ENCODE results near the gene STX8. TPM values are rescaled to one million over a fixed set of nuclear protein-coding genes. Genes with fewer than 3 reads are reported as not detected.

The STX8 gene
- total RNA-seq, 2 experiments from 2014 or later: 59.6 to 71.5 TPM

DNA sequence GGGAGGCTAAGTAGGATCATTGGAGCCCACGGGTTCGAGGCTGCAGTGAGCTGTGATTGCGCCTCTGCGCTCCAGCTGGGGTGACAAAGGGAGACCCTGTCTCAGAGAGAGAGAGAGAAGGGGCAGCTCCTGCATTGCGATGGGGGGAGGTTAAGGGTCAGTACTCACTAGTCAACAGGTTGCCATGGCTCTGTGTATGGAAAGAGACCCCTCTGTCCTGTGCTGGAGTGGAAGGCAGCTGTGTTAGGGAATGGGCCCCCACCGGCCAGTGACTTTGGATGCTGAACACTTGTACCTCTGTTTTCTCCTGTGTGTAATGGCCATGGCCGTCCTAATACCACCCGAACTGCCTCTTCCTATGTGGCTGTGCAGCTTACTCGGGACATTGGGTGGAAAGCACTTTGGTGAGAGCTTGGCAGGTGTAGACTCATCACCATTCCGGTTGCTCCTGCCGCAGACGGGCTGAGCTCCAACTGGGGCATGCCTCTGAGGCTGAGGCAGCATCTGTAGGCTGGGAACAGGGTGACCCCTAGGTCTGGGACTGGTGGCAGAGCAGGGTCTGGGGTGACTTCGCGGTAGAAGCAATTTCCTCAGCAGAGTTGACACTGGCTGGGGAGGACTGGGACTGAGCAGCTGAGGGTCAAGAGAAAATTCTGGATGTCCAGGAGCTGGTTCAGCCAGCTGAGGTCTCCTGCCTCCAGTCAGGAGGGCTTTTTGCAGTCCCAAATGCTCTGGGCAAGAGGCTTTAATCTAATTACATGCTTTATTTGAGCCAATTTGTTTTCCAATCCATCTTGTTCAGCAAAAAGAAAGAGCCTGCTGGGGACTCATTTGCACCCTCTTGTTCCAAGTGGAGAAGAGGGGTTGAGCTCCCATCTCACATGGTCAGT is 369.9 kb downstream of the STX8 start:
- no peak overlapping the region for H3K4me3 Mint-ChIP-seq
- ChIA-PET POLR2A (no interaction called here), CTCF (no interaction called here)
- no peaks in the 10 kb centered on the region for H3K9me3 Mint-ChIP-seq
- DNase-seq: no peak
- no peak overlapping the region for H3K27ac Mint-ChIP-seq
- intact Hi-C loops (cut with micrococcal nuclease): no loop called here
- H3K27me3 Mint-ChIP-seq: peaks cover 4% of the 10 kb centered on the region
- TF ChIP-seq, protein P1, sequence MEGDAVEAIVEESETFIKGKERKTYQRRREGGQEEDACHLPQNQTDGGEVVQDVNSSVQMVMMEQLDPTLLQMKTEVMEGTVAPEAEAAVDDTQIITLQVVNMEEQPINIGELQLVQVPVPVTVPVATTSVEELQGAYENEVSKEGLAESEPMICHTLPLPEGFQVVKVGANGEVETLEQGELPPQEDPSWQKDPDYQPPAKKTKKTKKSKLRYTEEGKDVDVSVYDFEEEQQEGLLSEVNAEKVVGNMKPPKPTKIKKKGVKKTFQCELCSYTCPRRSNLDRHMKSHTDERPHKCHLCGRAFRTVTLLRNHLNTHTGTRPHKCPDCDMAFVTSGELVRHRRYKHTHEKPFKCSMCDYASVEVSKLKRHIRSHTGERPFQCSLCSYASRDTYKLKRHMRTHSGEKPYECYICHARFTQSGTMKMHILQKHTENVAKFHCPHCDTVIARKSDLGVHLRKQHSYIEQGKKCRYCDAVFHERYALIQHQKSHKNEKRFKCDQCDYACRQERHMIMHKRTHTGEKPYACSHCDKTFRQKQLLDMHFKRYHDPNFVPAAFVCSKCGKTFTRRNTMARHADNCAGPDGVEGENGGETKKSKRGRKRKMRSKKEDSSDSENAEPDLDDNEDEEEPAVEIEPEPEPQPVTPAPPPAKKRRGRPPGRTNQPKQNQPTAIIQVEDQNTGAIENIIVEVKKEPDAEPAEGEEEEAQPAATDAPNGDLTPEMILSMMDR (IDR thresholded peaks at IDR 0.05): no peak
- no peak for ATAC-seq
- peaks cover 7% of the 10 kb centered on the region for H3K4me1 Mint-ChIP-seq (ENCODE audit: low read depth)
- H3K36me3 Mint-ChIP-seq (ENCODE audit: low read depth): no peaks in the 10 kb centered on the region

DNA sequence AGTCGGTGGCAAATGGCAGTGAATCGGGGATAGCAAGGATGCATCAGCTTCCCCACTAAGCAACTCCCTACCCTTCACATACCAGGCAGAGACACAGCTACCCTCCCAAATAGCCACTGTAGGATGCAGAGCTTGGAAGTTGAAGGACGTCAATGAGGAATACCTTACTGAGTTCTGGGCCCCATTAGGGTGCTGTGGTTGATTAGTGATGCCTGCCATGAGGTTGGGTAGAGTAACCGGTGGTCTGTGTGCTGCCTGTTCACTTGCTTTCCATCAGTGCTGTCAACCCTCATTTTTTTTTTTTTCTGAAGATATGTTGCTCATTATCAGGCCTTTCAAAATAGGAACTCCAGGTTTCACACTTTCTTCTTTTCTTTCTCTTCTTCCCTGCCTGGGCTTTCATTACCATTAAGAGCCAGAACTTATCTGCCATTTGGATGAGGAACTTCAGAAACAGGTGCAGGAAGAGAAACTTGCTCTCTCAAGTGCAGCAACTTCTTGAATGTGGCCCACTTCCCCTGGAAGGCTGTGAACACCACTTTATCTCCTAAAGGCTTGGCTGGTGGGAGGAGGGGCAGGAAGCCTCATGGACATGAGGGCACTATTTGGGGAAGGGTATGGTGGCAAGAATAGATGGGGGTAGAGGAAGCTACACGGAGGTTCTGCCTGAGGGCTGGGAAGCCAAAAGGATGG is 370.8 kb downstream of the STX8 start:
- Mint-ChIP-seq H3K27ac (no peak overlapping the region), H3K9me3 (no peaks in the 10 kb centered on the region), H3K36me3 (ENCODE audit: low read depth) (no peaks in the 10 kb centered on the region), H3K27me3 (peaks cover 4% of the 10 kb centered on the region), H3K4me3 (no peak overlapping the region), H3K4me1 (ENCODE audit: low read depth) (peaks cover 7% of the 10 kb centered on the region)
- CTCF ChIA-PET: no interaction called here
- POLR2A ChIA-PET: no interaction called here
- intact Hi-C loops (cut with micrococcal nuclease): no loop called here
- ATAC-seq: no peak
- DNase-seq: no peak
- TF ChIP-seq, protein P1 (IDR thresholded peaks at IDR 0.05): no peak

DNA sequence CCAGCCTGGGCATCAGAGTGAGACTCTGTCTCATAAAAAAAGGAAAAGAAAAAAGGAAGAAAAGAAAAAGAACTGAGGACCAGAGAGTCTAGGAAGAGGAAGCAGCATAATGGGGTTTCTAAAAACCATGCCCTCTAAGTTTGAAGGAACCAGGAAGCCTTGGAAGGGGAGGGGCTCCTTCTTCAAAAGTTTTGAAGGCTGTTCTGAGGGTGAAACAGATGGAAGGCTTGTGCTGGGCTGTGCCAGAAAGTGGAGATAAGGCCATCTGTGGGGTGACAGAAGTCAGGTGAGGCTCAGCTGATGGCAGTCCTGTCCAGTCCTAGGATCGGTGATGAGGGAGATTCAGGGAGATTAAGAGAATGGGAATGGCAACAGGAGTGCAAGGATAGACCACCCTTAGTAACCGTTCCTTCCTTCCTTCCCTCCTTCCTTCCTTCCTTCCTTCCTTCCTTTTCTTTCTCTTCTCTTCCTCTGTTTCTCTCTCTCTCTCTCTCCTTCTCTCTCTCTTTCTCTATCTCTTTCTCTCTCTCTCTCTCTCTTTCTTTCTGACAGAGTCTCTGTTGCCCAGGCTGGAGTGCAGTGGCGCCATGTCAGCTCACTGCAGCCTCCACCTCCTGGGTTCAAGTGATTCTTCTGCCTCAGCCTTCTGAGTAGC is 371.7 kb downstream of the STX8 start:
- DNase-seq (no peak), ATAC-seq (no peak)
- TF ChIP-seq, protein P1 (IDR thresholded peaks at IDR 0.05): no peak
- H3K9me3 Mint-ChIP-seq: no peaks in the 10 kb centered on the region
- no peak overlapping the region for H3K4me3 Mint-ChIP-seq
- peaks cover 4% of the 10 kb centered on the region for H3K27me3 Mint-ChIP-seq
- no peaks in the 10 kb centered on the region for H3K36me3 Mint-ChIP-seq (ENCODE audit: low read depth)
- ChIA-PET CTCF (no interaction called here), POLR2A (interaction anchor here (0.7 kb wide), 1 partner anchor 19 kb away, joined by 3 read pairs; no protein-coding TSS in a partner anchor)
- intact Hi-C loops (cut with micrococcal nuclease): no loop called here
- H3K27ac Mint-ChIP-seq: no peak overlapping the region
- peaks cover 7% of the 10 kb centered on the region for H3K4me1 Mint-ChIP-seq (ENCODE audit: low read depth)

DNA sequence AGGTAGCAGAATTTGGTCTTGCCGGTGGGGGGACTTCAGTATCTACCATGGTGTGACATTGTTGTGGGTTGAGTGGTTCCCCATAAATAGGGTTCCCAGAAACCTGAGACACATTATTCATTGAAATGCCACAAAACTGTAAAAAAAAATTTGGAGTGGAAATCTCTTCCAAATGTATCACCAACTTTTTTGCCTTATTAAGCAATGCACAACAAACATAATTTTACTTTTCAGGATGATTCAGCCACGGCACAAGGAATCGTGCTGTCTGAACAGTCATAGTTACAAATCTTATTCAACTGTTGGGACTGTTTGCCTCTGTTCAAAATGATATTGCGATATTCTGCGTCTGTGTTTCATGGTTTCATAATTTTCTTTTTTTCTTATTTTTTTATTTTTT is 373.1 kb downstream of the STX8 start:
- Mint-ChIP-seq H3K27ac (no peak overlapping the region), H3K27me3 (peaks cover 8% of the 10 kb centered on the region), H3K9me3 (no peaks in the 10 kb centered on the region), H3K4me1 (ENCODE audit: low read depth) (peaks cover 7% of the 10 kb centered on the region), H3K4me3 (no peak overlapping the region), H3K36me3 (ENCODE audit: low read depth) (no peaks in the 10 kb centered on the region)
- CTCF ChIA-PET: no interaction called here
- TF ChIP-seq, protein P1 (IDR thresholded peaks at IDR 0.05): no peak
- peak; percentile 26 for DNase-seq
- POLR2A ChIA-PET: no interaction called here
- intact Hi-C loops (cut with micrococcal nuclease): no loop called here
- ATAC-seq: no peak

Data from activated CD8-positive, alpha-beta T cell treated with anti-CD3 and anti-CD28 coated beads for 36 hours (primary cell).